Hepatocyte (in vitro differentiated cells): Measurements from ENCODE around the gene CNTN4.

ENCODE experiments used
- EZH2 ChIP-seq: fragments of 200-600 bp; sonication (generic); IDR thresholded peaks from 2 replicates; pipeline ENCODE4 v1.6.1; 2016; ENCODE audit warnings: antibody characterized with exemption, mild to moderate bottlenecking, borderline replicate concordance
- TF ChIP-seq, protein P1 (sequence below): fragments of 200-600 bp; sonication (generic); IDR thresholded peaks from 2 replicates; pipeline ENCODE4 v1.5.1; 2016; ENCODE audit warnings: antibody characterized with exemption, mild to moderate bottlenecking; ENCODE audit not compliant: poor library complexity

- TF ChIP-seq, protein P1, sequence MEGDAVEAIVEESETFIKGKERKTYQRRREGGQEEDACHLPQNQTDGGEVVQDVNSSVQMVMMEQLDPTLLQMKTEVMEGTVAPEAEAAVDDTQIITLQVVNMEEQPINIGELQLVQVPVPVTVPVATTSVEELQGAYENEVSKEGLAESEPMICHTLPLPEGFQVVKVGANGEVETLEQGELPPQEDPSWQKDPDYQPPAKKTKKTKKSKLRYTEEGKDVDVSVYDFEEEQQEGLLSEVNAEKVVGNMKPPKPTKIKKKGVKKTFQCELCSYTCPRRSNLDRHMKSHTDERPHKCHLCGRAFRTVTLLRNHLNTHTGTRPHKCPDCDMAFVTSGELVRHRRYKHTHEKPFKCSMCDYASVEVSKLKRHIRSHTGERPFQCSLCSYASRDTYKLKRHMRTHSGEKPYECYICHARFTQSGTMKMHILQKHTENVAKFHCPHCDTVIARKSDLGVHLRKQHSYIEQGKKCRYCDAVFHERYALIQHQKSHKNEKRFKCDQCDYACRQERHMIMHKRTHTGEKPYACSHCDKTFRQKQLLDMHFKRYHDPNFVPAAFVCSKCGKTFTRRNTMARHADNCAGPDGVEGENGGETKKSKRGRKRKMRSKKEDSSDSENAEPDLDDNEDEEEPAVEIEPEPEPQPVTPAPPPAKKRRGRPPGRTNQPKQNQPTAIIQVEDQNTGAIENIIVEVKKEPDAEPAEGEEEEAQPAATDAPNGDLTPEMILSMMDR, result no peak
- TF ChIP-seq EZH2, result no peak
Observed at GRCh38 chr3:2535206-2535605, 436.5 kb downstream of the CNTN4 start.
